ENCODE measurements around the gene GUCY1A1. TPM values are rescaled to one million over a fixed set of nuclear protein-coding genes. Genes with fewer than 3 reads are reported as not detected.
"Not testable (repeated sequence)": the region's sequence is repeated elsewhere in the genome, so short reads cannot be mapped to it uniquely, and the experiment has no call there.

Gene GUCY1A1
- total RNA-seq, 2 experiments from 2014 or later: not detected

DNA sequence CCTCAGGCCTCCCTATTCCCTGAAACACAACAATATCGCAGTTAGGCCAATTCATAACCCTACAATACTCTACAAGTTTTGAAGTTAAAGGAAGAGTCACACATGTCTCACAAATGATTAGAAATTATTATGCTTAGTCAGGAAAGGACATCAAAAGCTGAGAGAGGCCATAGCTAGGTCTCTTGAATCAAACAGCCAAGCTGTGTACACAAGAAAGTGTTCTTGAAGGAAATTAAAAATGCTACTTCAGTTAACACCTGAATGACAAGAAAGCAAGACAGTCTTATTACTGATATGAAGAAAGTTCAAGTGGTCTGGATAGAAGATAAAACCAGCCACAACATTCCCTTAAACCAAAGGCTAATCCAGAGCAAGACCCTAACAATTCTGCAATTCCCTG is 23.6 kb upstream of the GUCY1A1 start:
- CTCF ChIA-PET: no interaction called here
- Mint-ChIP-seq H3K4me3 (no peak overlapping the region), H3K36me3 (ENCODE audit: low read depth) (no peaks in the 10 kb centered on the region), H3K9me3 (no peaks in the 10 kb centered on the region), H3K4me1 (peaks cover 17% of the 10 kb centered on the region), H3K27ac (no peak overlapping the region), H3K27me3 (peaks cover 17% of the 10 kb centered on the region)
- DNase-seq: no peak
- POLR2A ChIA-PET: no interaction called here

DNA sequence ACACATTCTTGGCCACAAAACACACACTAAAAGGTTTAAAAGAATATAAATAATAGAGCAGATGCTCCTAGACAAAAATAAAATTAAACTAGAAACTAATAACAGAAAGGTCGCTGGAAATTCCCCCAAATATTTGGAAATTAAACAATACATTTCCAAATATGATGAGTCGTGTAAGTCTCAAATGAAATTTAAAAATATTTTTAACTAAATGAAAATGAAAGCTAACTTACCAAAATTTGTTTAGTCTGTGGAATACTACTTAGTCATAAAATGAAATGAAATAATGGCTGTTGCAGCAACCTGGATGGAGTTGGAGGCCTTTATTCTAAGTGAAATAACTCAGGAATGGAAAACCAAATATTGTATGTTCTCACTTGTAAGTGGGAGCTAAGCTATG is 20.6 kb upstream of the GUCY1A1 start:
- Mint-ChIP-seq H3K4me1 (no peaks in the 10 kb centered on the region), H3K4me3 (no peak overlapping the region), H3K27ac (no peak overlapping the region), H3K27me3 (peaks cover 6% of the 10 kb centered on the region), H3K9me3 (no peaks in the 10 kb centered on the region), H3K36me3 (ENCODE audit: low read depth) (no peaks in the 10 kb centered on the region)
- DNase-seq: no peak
- POLR2A ChIA-PET: no interaction called here
- CTCF ChIA-PET: no interaction called here

DNA sequence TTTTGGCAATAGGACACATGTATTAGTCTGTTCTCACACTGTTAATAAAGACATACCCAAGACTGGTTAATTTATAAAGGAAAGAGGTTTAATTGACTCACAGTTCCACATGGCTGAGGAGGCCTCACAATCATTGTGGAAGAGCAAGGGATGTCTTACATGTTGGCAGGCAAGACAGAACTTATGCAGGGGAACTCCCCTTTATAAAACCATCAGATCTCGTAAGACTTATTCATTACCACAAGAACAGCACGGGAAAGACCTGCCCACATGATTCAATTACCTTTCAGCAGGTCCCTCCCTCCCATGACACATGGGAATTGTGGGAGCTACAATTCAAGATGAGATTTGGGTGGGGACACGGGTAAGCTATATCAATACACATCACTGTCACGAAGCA is 15.9 kb upstream of the GUCY1A1 start:
- DNase-seq; CTCF ChIA-PET; H3K36me3 Mint-ChIP-seq (ENCODE audit: low read depth); POLR2A ChIA-PET; H3K4me1 Mint-ChIP-seq; H3K27me3 Mint-ChIP-seq; H3K27ac Mint-ChIP-seq; H3K4me3 Mint-ChIP-seq; H3K9me3 Mint-ChIP-seq: not testable (repeated sequence)

DNA sequence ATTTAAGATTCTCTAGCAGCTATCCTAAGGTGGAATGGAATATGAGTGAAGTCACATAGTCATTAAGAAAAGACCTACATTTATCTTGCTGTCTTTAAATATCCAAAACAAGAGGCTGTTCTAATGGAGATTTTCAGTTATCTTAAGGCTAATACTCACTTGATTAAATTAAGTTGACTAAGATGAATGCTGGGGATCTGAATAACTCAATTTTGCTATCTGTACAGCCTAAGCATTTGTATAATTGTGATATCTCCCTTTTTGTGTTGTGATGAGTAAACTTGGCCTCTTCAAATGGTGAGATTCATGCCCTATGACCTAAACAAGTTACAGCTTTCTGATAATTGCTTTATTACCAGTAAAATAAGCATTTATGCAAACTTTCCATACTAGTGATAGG is 13.6 kb upstream of the GUCY1A1 start:
- Mint-ChIP-seq H3K9me3 (no peaks in the 10 kb centered on the region), H3K4me3 (no peak overlapping the region)
- CTCF ChIA-PET: no interaction called here

DNA sequence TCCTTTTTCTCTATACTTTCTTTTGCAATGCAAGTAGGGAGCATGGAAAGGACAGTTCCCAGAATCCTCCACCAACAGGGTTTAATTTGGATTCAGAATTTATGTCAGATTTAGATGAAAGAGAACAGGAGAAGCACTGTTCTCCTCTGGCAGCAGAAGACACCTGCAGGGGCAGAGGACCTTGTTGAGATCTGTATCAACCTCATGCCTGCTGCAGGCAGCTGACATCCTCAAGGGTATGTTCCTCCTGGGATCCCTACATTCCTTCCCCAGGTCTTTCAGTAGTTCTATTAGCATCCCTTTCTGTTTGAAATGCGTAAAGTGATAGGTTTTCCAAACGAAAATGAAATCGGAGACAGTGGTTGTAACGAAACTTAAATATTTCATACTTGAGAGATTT is 10.6 kb upstream of the GUCY1A1 start:
- Mint-ChIP-seq H3K36me3 (ENCODE audit: low read depth) (no peaks in the 10 kb centered on the region), H3K27ac (no peak overlapping the region), H3K4me1 (no peaks in the 10 kb centered on the region), H3K27me3 (peaks cover 7% of the 10 kb centered on the region), H3K9me3 (no peaks in the 10 kb centered on the region), H3K4me3 (no peak overlapping the region)
- ChIA-PET CTCF (no interaction called here), POLR2A (no interaction called here)
- no peak for DNase-seq

More for the DNA sequence above, 13.6 kb upstream of the GUCY1A1 start:
- Mint-ChIP-seq H3K4me1 (no peaks in the 10 kb centered on the region), H3K36me3 (ENCODE audit: low read depth) (no peaks in the 10 kb centered on the region), H3K27me3 (peaks cover 5% of the 10 kb centered on the region), H3K27ac (no peak overlapping the region)
- POLR2A ChIA-PET: no interaction called here
- DNase-seq: no peak

DNA sequence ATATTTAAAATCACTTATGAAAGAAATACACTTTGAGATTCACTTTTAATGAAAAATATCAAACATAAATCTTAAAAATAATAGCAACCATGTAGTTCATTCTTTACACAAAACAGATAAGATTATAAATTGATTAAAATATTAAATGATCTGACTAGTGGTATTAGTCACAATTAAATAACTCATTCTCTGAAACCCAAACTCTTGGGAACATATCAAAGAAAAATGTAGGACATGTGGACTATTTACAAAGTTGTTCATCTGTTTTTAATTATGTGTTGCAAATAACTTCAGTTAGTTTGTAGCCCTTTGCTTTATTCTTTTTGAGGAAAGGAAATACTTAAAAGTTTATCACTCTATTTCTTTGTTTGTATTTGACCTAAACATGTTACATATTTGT is 9.5 kb upstream of the GUCY1A1 start:
- DNase-seq: no peak
- no peaks in the 10 kb centered on the region for H3K36me3 Mint-ChIP-seq (ENCODE audit: low read depth)
- no peak overlapping the region for H3K4me3 Mint-ChIP-seq
- peaks cover 7% of the 10 kb centered on the region for H3K27me3 Mint-ChIP-seq
- no peak overlapping the region for H3K27ac Mint-ChIP-seq
- ChIA-PET POLR2A (no interaction called here), CTCF (no interaction called here)
- H3K4me1 Mint-ChIP-seq: no peaks in the 10 kb centered on the region
- H3K9me3 Mint-ChIP-seq: no peaks in the 10 kb centered on the region

DNA sequence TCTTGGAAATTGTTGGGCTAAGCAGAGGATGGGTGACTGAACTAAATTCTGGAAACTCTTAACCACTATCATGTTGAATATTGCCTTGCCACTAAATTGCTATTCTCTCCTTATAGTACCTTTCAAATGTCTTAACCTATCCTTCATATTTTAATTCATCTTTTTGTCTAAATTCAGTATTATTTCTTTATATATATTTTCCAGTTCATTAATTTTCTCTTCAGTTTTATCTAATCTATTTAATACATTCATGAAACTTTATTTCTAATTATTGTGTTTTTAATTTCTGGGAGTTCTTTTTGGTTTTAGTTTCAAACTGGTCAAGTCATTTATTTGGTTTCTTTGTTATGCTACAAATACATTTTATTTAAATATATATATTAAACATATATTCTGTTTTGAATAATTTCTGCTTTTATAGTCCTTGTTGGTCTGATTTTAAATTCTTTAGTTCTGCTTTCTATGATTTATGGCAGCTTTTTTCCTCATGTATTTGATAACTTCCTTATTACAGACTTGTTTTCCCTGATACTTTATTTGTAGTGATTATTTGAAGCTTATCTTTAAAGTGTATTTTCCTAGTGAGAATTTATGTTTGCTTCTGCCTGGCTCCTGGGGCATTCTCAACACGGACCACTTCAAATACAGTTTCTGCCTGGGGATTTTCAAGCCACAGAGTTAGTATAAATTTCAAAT is 8.5 kb upstream of the GUCY1A1 start:
- ChIA-PET CTCF (no interaction called here), POLR2A (no interaction called here)
- no peaks in the 10 kb centered on the region for H3K9me3 Mint-ChIP-seq
- H3K4me1 Mint-ChIP-seq: no peaks in the 10 kb centered on the region
- peaks cover 5% of the 10 kb centered on the region for H3K27me3 Mint-ChIP-seq
- H3K4me3 Mint-ChIP-seq: no peak overlapping the region
- DNase-seq: no peak
- no peak overlapping the region for H3K27ac Mint-ChIP-seq
- H3K36me3 Mint-ChIP-seq (ENCODE audit: low read depth): no peaks in the 10 kb centered on the region

DNA sequence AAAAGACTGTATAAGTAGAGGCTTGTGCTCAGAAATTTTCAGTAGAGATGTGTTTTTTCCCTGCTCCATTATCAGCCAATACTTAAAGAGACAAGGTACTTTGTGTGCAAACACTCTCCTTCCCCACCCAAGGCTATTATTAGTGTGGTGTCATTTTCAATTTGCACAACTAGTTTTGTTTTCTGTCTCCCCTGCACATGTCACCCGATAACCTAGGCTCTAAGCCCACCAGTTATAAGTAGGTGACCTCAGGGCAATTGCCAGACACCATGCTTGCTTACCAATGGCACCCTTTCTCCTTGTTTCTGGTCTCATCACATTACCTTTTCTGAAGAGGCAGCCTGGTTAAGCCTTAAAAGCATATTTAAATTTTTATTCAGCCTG is 8.0 kb upstream of the GUCY1A1 start:
- H3K36me3 Mint-ChIP-seq (ENCODE audit: low read depth): no peaks in the 10 kb centered on the region
- ChIA-PET POLR2A (no interaction called here), CTCF (no interaction called here)
- H3K27me3 Mint-ChIP-seq: peaks cover 4% of the 10 kb centered on the region
- no peak overlapping the region for H3K27ac Mint-ChIP-seq
- no peaks in the 10 kb centered on the region for H3K4me1 Mint-ChIP-seq
- DNase-seq: no peak
- no peak overlapping the region for H3K4me3 Mint-ChIP-seq
- no peaks in the 10 kb centered on the region for H3K9me3 Mint-ChIP-seq

DNA sequence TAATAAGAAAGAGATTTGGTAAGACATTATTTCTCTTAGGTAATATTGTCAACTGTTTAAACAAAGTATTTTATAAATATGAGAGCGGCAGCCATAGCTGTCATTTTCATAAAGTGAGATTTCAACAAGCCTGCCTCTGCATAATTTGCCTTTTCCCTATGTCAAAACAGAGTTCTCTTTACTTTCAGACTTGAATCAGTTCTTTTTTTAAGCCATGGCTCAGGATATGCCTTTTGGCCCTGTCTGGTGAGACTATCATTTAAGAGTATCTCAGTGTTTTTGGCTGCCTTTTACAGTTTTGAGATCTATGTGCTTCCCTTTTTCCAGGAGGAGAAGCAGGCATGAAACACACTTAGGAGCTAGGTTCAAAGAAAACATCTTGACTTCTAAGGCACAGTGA is 7.5 kb upstream of the GUCY1A1 start:
- POLR2A ChIA-PET: no interaction called here
- H3K4me3 Mint-ChIP-seq: no peak overlapping the region
- H3K4me1 Mint-ChIP-seq: no peaks in the 10 kb centered on the region
- H3K36me3 Mint-ChIP-seq (ENCODE audit: low read depth): no peaks in the 10 kb centered on the region
- H3K27me3 Mint-ChIP-seq: peaks cover 8% of the 10 kb centered on the region
- CTCF ChIA-PET: no interaction called here
- no peak for DNase-seq
- no peaks in the 10 kb centered on the region for H3K9me3 Mint-ChIP-seq
- H3K27ac Mint-ChIP-seq: no peak overlapping the region

DNA sequence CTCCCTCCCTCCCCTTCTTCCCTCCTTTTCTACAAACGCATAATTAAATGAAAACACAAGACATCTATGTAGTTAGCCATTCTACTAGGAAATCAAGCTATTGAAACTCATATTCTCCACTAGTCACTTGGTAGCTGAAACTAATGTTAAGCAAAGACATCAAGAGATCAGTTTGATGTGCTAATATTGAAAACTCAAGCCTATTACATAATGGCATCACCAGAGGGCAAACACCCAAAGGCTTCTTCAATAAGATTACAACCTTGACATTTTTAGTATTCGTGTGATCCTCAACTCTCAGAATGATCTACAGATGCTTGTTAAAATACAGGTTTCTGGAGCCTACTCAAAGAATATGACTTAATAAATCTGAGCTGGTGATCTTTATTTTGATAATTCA is 6.2 kb upstream of the GUCY1A1 start:
- Mint-ChIP-seq H3K27me3 (peaks cover 18% of the 10 kb centered on the region), H3K4me3 (no peak overlapping the region), H3K27ac (no peak overlapping the region), H3K9me3 (no peaks in the 10 kb centered on the region), H3K36me3 (ENCODE audit: low read depth) (no peaks in the 10 kb centered on the region), H3K4me1 (no peaks in the 10 kb centered on the region)
- ChIA-PET POLR2A (no interaction called here), CTCF (no interaction called here)
- no peak for DNase-seq

DNA sequence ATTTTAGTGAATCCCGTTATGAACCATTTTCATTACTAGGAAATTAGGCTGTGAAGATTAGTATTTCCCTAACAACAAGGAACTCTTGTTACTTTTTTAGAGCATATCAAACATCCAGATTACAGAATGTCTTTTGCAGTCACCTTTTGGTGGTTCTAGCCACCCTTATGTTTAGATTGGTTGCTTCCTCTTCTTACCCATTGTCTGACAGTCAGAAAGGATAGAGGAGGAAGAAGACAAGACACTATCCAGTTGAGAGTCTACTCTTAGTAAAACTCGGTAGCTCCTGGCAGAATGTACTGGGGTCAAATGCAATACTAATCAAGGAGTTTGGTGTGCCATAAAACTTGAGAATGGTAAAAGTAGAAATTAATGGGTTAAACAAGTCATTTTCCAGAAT is 1.6 kb upstream of the GUCY1A1 start:
- peaks cover 50% of the 10 kb centered on the region for H3K27me3 Mint-ChIP-seq
- no peak overlapping the region for H3K27ac Mint-ChIP-seq
- POLR2A ChIA-PET: no interaction called here

DNA sequence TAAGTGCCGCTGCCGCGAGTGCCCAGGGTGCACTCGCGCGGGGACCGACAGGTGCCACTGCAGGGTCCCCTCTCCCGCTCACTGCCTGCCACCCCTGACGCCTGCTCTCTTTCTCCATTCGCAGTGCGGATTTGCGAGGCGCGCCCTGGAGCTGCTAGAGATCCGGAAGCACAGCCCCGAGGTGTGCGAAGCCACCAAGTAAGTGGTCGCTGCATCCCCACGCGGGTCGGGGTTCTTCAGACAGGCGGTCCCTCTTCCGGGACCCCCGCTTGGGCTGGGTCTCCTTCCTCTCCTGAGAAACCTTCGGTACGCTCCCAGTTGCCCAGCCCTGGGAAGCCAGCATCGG is 547 bp downstream of the GUCY1A1 start:
- Mint-ChIP-seq H3K36me3 (ENCODE audit: low read depth) (no peaks in the 10 kb centered on the region), H3K27ac (no peak overlapping the region), H3K4me1 (peaks cover 15% of the 10 kb centered on the region), H3K4me3 (peak overlapping the region; percentile 74), H3K27me3 (peaks cover 63% of the 10 kb centered on the region), H3K9me3 (no peaks in the 10 kb centered on the region)
- ChIA-PET POLR2A (interaction anchor here (1.3 kb wide), 1 partner anchor 286 kb away, joined by 3 read pairs; the partner anchor contains the start of gene CTSO), CTCF (no interaction called here)
- DNase-seq: peak; percentile 16

More for the DNA sequence above, 1.6 kb upstream of the GUCY1A1 start:
- no peaks in the 10 kb centered on the region for H3K36me3 Mint-ChIP-seq (ENCODE audit: low read depth)
- no peak overlapping the region for H3K4me3 Mint-ChIP-seq
- DNase-seq: no peak
- no peaks in the 10 kb centered on the region for H3K9me3 Mint-ChIP-seq
- peaks cover 15% of the 10 kb centered on the region for H3K4me1 Mint-ChIP-seq
- CTCF ChIA-PET: no interaction called here

DNA sequence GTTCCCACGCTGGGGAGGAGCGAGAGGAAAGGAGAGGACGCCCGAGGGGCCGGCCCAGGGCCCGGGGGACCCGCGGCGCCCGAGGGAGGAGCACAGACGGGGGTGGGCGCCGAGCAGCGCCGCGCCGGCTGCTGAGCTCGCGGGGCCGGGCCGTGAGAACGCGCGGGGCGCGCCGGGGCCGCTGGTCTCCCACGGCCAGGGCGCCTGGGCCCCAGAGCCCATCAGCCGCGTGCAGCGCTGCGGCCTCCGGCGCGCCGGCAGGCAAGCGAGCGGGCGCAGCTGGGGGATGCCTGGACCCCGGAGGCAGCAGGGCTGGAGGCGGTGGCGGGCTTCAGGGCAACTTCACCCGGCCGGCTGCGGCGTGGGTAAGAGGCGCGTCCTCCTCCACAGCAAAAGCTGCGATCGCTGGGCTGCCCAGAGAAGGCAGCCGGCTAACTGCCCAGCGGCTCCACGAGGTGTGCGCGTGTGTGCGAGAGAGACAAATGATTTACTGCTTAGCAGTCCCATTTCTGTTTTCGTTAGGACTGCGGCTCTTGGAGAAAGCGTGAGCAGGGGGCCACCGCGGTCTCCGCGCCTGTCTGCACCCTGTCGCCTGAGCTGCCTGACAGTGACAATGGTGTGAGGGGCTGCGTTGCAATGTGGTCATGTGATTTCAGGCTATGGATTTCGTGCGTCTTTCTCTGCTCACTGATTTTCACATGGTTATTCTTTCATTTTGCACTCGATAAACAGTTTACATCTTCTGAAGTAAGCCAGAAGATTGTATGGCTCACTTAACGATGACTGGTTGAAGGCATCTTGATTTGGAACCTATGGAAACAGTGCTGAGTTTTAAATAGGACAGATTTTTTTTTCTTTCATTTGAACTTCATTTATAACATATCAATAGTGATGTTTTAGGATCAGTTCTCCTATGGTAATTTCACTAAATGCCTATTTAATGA is 1.2 kb downstream of the GUCY1A1 start:
- Mint-ChIP-seq H3K4me3 (peak overlapping the region; percentile 24), H3K36me3 (ENCODE audit: low read depth) (no peaks in the 10 kb centered on the region), H3K27me3 (peaks cover 61% of the 10 kb centered on the region), H3K4me1 (peaks cover 15% of the 10 kb centered on the region), H3K9me3 (no peaks in the 10 kb centered on the region), H3K27ac (no peak overlapping the region)
- no peak for DNase-seq
- CTCF ChIA-PET: no interaction called here
- POLR2A ChIA-PET: interaction anchor here (1.3 kb wide), 1 partner anchor 286 kb away, joined by 3 read pairs; the partner anchor contains the start of gene CTSO

DNA sequence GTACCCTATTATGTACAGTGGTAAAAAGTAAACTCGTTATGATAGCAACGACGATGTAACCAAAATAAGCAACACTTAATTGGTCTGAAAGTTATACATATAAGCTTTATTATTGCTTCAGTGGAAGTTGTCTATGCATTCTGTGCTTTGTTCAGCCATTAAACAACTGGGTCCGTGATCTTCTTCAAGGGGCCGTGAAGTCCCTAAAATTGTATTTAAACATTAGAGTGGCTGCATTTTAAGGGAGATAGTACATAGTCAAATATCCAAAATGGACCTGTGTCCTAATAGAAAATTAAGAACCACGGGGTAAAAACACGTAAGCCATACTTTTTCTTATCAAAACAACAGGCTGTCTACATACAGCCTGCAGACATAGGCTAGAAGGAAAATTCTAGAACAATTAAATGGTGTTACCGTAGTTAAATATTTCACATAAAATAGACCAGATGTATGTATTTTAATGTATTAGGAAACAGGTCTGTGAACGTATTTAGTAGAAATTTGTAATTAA is 2.1 kb downstream of the GUCY1A1 start:
- POLR2A ChIA-PET: no interaction called here
- Mint-ChIP-seq H3K4me3 (no peak overlapping the region), H3K27ac (no peak overlapping the region), H3K36me3 (ENCODE audit: low read depth) (no peaks in the 10 kb centered on the region), H3K4me1 (peaks cover 15% of the 10 kb centered on the region), H3K27me3 (peaks cover 65% of the 10 kb centered on the region), H3K9me3 (no peaks in the 10 kb centered on the region)
- DNase-seq: no peak
- CTCF ChIA-PET: no interaction called here

Data from activated CD4-positive, alpha-beta memory T cell treated with anti-CD3 and anti-CD28 coated beads, Interleukin-2, amount 10 ng/mL, durations not matched to agents 7 days and 5 days (primary cell).